Measurements from ENCODE around the gene KCNB1.

The KCNB1 gene

GRCh38 chr20:49435639-49436038 is 46.8 kb downstream of the KCNB1 start:
- Histone ChIP-seq H3K9me3 (ENCODE audit: insufficient read depth, low read depth, low read length) (no peaks in the 10 kb centered on the region), H3K9ac (ENCODE audit: low read depth, low read length, poor library complexity, severe bottlenecking) (no peak overlapping the region), H3F3A (ENCODE audit: low read depth) (no peaks in the 10 kb centered on the region), H3K4me3 (ENCODE audit: low read length, poor library complexity, severe bottlenecking) (no peak overlapping the region), H3K36me3 (ENCODE audit: insufficient read depth, low read length) (no peaks in the 10 kb centered on the region), H3K27me3 (ENCODE audit: insufficient read depth, low read length, poor library complexity, severe bottlenecking) (no peaks in the 10 kb centered on the region), H4K20me1 (ENCODE audit: insufficient read depth, low read length, poor library complexity, severe bottlenecking) (no peaks in the 10 kb centered on the region), H3K9me2 (replicated peaks; ENCODE audit: low read depth, low read length) (no peaks in the 10 kb centered on the region), H3K4me1 (ENCODE audit: insufficient read depth, low read length, poor library complexity, severe bottlenecking) (no peaks in the 10 kb centered on the region), H3K79me2 (ENCODE audit: insufficient read depth, low read length) (no peaks in the 10 kb centered on the region), H2AFZ (ENCODE audit: low read length) (no peak overlapping the region), H3K4me2 (ENCODE audit: low read depth, low read length, poor library complexity, severe bottlenecking) (no peak overlapping the region)
- TF ChIP-seq EZH2phosphoT487 (IDR thresholded peaks at IDR 0.05; ENCODE audit: borderline replicate concordance) = no peak
- no peak for TF ChIP-seq CTCF (conservative IDR thresholded peaks at IDR 0.05; ENCODE audit: low read length)

- Histone ChIP-seq H4K20me1 (ENCODE audit: insufficient read depth, low read length, poor library complexity, severe bottlenecking) (no peaks in the 10 kb centered on the region), H3F3A (ENCODE audit: low read depth) (no peaks in the 10 kb centered on the region), H2AFZ (ENCODE audit: low read length) (no peak overlapping the region), H3K9me2 (replicated peaks; ENCODE audit: low read depth, low read length) (no peaks in the 10 kb centered on the region), H3K27me3 (ENCODE audit: insufficient read depth, low read length, poor library complexity, severe bottlenecking) (no peaks in the 10 kb centered on the region), H3K36me3 (ENCODE audit: insufficient read depth, low read length) (no peaks in the 10 kb centered on the region), H3K4me2 (ENCODE audit: low read depth, low read length, poor library complexity, severe bottlenecking) (no peak overlapping the region), H3K4me1 (ENCODE audit: insufficient read depth, low read length, poor library complexity, severe bottlenecking) (no peaks in the 10 kb centered on the region), H3K9me3 (ENCODE audit: insufficient read depth, low read depth, low read length) (no peaks in the 10 kb centered on the region), H3K9ac (ENCODE audit: low read depth, low read length, poor library complexity, severe bottlenecking) (no peak overlapping the region), H3K79me2 (ENCODE audit: insufficient read depth, low read length) (no peaks in the 10 kb centered on the region), H3K4me3 (ENCODE audit: low read length, poor library complexity, severe bottlenecking) (no peak overlapping the region)
- TF ChIP-seq EZH2phosphoT487 (IDR thresholded peaks at IDR 0.05; ENCODE audit: borderline replicate concordance) (no peak), CTCF (conservative IDR thresholded peaks at IDR 0.05; ENCODE audit: low read length) (no peak)
Measured at GRCh38 chr20:49433333-49433732, 49.1 kb downstream of the KCNB1 start.

- Histone ChIP-seq H4K20me1 (ENCODE audit: insufficient read depth, low read length, poor library complexity, severe bottlenecking) (no peaks in the 10 kb centered on the region), H3F3A (ENCODE audit: low read depth) (no peaks in the 10 kb centered on the region), H3K79me2 (ENCODE audit: insufficient read depth, low read length) (no peaks in the 10 kb centered on the region), H3K9ac (ENCODE audit: low read depth, low read length, poor library complexity, severe bottlenecking) (no peak overlapping the region), H3K36me3 (ENCODE audit: insufficient read depth, low read length) (no peaks in the 10 kb centered on the region), H3K4me3 (ENCODE audit: low read length, poor library complexity, severe bottlenecking) (no peak overlapping the region), H3K9me3 (ENCODE audit: insufficient read depth, low read depth, low read length) (no peaks in the 10 kb centered on the region), H3K4me2 (ENCODE audit: low read depth, low read length, poor library complexity, severe bottlenecking) (no peak overlapping the region), H3K27me3 (ENCODE audit: insufficient read depth, low read length, poor library complexity, severe bottlenecking) (no peaks in the 10 kb centered on the region), H3K9me2 (replicated peaks; ENCODE audit: low read depth, low read length) (no peaks in the 10 kb centered on the region), H3K4me1 (ENCODE audit: insufficient read depth, low read length, poor library complexity, severe bottlenecking) (no peaks in the 10 kb centered on the region), H2AFZ (ENCODE audit: low read length) (no peak overlapping the region)
- no peak for TF ChIP-seq EZH2phosphoT487 (IDR thresholded peaks at IDR 0.05; ENCODE audit: borderline replicate concordance)
- TF ChIP-seq CTCF (conservative IDR thresholded peaks at IDR 0.05; ENCODE audit: low read length) = no peak
Measured at GRCh38 chr20:49432550-49432949, 49.9 kb downstream of the KCNB1 start.

All from Loucy (cell line).